ENCODE data around the gene PPP2CA.

The PPP2CA gene

GRCh38 chr5:134146651-134147518, 79.0 kb downstream of the PPP2CA start:
- no peak for DNase-seq

GRCh38 chr5:134145779-134146581, 79.9 kb downstream of the PPP2CA start:
- DNase-seq: no peak

GRCh38 chr5:134145041-134145757, 80.7 kb downstream of the PPP2CA start:
- DNase-seq: no peak

All from activated gamma-delta T cell (primary cell).